ENCODE results near the gene SRPX.

Gene SRPX, protein sequence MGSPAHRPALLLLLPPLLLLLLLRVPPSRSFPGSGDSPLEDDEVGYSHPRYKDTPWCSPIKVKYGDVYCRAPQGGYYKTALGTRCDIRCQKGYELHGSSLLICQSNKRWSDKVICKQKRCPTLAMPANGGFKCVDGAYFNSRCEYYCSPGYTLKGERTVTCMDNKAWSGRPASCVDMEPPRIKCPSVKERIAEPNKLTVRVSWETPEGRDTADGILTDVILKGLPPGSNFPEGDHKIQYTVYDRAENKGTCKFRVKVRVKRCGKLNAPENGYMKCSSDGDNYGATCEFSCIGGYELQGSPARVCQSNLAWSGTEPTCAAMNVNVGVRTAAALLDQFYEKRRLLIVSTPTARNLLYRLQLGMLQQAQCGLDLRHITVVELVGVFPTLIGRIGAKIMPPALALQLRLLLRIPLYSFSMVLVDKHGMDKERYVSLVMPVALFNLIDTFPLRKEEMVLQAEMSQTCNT

GRCh38 chrX:38220415-38221390, at the start of gene SRPX:
TSS of gene SRPX (minus strand) at chrX:38220871. CDS start at chrX:38220792, 79 bp downstream.
- DNase-seq: no peak

- DNase-seq: no peak
Observed at GRCh38 chrX:38268011-38268410, 47.3 kb upstream of the SRPX start.

DNA sequence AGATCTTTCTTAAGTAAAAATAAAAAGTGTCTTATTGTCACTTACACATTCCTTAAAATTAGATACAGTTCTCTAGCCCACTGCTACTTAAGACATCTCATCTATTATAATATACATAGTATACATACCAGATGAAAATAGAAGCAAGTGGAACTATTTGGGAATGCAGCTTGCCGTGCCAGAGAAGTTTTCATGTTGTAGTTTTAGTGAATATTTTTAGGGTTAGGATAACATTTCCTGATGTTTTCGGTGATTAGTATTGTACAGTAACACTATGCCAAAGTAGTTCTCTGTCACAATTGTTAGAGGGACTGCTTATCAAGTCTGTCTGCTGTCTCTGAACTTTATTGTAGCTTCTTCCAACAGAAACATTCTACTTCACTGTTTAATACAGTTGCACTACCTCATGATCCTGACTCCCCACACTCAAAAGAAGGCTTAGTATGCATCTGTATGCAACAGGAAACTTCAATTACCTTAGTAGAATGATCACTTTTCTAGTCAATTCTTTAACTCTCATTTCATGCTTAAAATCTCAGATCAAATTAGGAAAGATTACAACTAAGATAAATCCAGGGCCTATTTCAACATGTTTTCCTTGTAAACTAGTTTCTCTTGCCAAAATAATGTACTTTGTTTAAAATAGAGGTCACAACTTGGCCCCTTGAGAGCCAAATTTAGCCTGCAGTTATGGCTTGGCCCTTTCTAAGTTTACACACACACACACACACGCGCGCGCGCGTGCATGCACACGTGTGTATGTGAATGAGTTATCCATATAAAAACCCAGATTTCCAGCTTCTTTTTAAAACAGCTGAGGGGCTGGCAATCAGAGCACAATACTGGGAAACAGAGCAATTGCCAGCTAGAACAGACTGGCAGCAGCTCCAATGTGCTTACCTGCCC, 42.3 kb upstream of the SRPX start:
- no peak for DNase-seq

DNA sequence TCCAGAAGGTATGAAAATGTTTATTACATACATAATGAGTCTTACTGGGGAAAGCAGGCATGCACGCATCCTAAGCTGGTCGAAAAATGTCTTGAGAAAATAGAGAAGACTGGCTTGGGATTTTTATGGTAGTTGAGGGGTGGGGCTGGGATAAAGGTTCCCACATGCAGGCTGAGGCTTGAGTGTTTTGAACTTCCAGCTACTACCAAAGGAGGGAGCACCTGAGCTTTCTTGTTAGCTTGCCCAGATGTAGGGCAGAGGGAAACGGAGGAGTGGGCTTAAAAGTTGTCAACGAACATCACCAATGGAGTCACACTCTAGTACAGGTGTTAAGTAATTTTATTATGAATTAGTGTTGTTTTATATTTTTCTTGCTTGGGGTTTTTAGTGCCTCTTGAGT, 39.6 kb upstream of the SRPX start:
- DNase-seq: peak; percentile 15

DNA sequence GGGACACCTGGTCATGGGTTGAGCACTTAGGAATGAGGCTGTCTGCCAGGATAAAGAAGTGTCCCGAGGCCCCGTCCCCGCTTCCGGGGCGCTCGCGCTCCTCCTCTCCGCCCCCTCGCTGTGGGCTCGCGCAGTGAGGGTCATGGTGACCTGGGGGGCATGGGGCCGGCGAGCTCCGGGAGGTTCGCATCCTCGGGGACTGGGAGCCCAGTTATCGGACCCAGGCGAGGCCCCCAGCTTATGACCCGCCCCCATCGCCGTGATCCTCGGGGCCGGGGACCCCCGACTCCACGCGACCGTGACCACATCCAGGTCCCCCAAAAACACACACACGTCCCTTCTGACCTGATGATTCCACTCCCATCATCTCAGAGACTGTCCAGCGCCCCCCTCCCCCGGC, 35.3 kb upstream of the SRPX start:
- no peak for DNase-seq

- no peak for DNase-seq
Observed at GRCh38 chrX:38249965-38250364, 29.3 kb upstream of the SRPX start.

- DNase-seq: no peak
Observed at GRCh38 chrX:38247051-38247450, 26.4 kb upstream of the SRPX start.

GRCh38 chrX:38240541-38240940, 19.9 kb upstream of the SRPX start:
- no peak for DNase-seq

GRCh38 chrX:38236901-38237615, 16.4 kb upstream of the SRPX start:
- DNase-seq: no peak

GRCh38 chrX:38233891-38234667, 13.4 kb upstream of the SRPX start:
- DNase-seq: no peak

- no peak for DNase-seq
Observed at GRCh38 chrX:38232079-38232686, 11.5 kb upstream of the SRPX start.

DNA sequence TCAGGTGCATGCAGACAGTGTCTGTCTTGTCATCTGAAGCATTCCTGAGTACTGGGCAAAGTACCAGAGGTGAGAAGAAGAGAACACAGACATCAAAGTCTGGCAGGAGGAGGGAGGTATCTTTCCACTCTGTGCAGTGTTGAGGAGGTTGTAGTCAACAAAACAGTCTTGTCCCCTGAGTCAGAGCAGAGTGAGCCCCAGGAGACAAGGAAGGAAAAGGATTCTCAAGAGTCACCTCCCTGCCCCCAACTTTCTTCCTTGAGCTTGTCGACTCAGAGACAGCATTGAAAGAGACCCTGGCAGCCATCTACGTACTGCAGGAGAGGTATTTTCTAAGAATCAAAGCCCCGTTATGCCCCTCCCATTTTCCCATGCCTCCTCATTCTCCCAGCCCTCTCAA, 4.4 kb upstream of the SRPX start:
- no peak for DNase-seq

GRCh38 chrX:38224160-38224559, 3.5 kb upstream of the SRPX start:
- no peak for DNase-seq

DNA sequence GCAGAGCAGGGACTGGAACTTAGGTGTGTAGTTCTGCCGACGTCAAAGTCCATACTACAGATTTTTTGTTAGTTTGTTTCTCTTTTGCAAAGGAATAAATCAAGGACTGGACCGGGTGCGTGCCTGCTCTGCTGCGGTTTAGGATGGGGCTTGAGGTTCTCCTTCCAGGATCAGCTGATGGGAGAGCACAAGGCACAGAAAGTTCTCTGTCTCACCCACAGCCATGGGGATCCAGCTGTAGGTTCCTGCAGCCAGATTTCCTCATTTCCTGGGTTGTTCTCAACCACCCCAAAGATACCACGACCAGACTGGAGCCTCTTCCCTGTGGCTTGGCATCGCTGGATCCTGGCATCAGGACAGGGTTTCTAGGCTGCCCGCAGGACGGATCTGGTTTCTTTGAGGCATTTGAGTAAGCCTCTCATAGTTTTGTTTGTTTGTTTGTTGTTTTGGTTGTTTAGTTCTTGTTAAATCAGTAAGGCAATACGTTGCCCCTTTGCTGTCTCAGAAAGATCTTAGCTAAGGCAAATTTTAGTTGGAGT, 789 bp upstream of the SRPX start:
- no peak for DNase-seq

DNA sequence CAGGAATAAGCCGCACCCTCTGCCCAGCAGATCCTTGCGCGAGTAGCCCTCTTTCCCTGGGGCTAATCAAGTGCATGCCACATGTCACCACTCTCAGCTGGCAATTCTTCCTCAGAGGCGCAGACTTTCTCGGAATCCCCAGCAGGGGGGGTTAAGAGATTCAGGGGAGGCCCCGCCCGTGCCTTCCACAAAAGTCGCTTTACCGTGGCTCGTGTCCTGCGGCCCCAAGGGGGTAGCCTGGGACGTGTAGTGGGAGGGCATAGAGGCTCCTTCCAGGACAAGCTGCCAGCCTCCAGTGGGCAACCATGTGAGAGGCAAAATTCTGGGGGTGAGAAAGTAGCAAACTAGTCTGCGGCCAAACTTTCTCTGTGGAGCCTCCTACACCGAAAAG, 652 bp downstream of the SRPX start:
- DNase-seq: peak; percentile 39

GRCh38 chrX:38216642-38217041, 4.0 kb downstream of the SRPX start:
- no peak for DNase-seq

DNA sequence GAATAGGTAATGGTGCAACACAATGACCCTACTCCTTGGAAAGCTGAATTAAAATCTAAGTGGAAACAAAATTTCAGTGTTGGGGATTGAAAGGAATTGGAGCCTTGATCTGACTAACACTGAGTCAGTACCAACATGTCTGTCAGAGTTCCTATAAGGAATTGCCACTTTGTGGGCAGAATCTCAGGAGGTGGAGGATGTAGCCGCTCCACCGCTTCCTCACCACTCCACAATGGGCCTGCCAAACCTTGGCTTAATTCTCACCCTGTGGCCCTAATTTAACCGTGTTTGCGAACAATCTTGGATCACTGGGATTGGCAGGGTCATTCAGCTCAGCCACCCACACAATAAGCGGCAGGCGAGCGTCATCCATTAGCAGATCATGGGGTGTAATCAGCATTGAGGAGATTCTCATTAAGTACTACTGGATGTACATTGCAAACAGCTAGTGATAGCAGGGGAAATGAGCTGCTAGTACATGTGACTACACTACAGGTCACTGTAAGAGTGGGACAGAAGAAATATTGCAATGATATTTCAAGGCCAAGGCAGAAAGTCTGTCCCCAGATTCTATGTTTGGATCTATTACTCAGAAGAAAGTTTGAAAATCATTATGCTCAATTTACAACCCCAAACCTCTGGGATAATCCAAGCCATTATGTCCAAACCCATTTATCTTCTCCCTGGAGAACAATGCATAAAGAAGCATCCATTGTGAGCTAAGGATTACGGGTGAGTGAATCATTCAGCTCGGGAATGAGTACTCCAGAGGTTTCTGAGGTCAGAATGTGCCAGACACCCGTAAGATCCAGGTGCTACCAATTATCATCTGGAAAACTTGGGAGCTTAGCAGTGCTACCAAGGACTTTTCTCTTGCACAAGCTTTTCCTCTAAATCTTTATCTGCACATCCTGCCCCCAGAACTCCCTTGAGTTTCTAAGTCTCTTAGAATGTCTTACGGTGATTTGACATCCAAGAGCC, 5.8 kb downstream of the SRPX start:
- DNase-seq: no peak

DNA sequence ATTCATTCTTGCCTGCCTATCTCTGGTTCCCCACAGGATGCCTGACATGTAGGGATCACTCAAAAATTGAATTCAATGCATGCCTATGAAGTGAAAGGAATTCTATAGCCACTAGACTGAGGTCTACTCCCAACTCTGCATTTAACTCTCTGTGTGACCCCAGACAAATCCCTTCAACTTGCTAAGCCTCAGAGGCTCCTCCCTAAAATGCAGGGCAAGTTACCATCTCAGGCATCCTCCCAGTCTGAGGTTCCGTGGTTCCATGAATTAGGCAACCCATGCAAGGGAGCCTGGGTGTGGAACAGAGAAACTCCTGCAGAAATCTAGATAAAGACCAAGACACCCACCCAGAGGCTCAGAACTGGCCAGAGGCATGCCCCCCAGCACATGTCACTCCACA, 6.6 kb downstream of the SRPX start:
- no peak for DNase-seq

All from activated CD4-positive, alpha-beta T cell treated with anti-CD3 and anti-CD28 coated beads, Interleukin-10, Interleukin-2, amounts not matched to agents 100 ng/mL and 50 ng/mL, durations not matched to agents 16 hours and 8 hours (primary cell).